ENCODE measurements around the gene LYPD6.
A peak's percentile ranks its signal among the peaks of the same experiment; 100 is the strongest.

Gene LYPD6

DNA sequence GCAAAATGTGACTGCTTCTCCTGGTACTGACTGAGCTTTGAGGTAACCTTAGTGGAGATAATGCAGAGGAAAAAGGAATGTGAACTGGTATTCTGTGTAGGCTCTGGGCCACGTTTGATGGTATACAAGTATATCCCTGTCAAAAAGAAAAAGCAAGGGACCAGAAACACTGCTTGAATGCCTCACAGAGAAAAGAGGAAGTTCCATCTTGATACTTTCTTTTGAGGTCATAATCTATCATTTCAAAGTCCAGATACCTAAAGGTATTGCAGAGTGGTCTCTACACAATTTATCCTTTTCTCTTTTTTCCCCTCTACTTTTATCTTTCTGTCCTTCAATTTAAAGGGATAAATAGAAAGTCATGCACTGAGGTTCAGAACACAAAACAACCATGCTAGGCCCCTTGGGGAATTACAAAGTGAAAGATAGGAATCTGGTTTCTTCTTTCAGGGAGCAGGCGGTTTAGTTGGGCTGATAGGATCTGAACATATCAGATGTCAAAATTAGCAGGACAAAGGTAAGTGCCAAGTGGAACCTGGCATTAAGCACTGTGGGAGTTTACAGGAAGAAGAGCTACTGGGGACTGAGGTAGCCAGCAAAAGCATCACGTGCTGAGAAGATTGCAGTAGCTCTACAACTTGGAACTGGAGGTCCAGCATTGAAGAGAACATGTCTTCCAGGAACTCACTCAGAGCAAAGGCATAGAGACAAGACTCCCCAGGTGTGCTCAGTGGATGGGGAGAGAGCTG is 121.2 kb downstream of the LYPD6 start:
- TF ChIP-seq USF1 (IDR thresholded peaks at IDR 0.05) (peak; percentile 66), TEAD4 (IDR thresholded peaks at IDR 0.05) (no peak)

- TF ChIP-seq CREB1 (IDR thresholded peaks at IDR 0.05; ENCODE audit: low read depth) (no peak), USF1 (IDR thresholded peaks at IDR 0.05) (no peak)
- TF ChIP-seq, protein P1, sequence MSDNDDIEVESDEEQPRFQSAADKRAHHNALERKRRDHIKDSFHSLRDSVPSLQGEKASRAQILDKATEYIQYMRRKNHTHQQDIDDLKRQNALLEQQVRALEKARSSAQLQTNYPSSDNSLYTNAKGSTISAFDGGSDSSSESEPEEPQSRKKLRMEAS (IDR thresholded peaks at IDR 0.05): no peak
These were observed 125.9 kb downstream of the LYPD6 start for GRCh38 chr2:149456285-149456684.

DNA sequence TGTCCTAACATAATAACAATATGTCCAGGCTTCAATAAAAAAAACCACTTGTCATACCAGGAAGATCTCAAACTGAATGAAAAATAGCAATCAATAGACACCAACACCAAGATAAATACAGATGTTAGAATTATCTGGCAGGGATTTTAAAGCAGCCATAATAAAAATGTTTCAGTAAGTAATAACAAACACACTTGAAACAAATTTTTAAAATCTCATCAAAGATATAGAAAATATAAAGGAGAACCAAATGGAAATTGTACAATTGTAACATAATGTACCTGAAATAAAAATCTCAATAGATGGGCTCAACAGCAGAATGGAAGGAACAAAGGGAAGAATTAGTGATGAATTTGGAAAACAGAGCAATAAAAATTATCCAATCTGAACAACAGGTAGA is 128.1 kb downstream of the LYPD6 start:
- TF ChIP-seq ZBTB7A (IDR thresholded peaks at IDR 0.05; ENCODE audit: low read depth) (no peak), NFIC (IDR thresholded peaks at IDR 0.05) (no peak), CEBPB (IDR thresholded peaks at IDR 0.05) (no peak), TAF1 (IDR thresholded peaks at IDR 0.05; ENCODE audit: low read depth) (no peak), USF1 (IDR thresholded peaks at IDR 0.05) (no peak), EP300 (IDR thresholded peaks at IDR 0.05; ENCODE audit: borderline replicate concordance) (no peak), FOXM1 (IDR thresholded peaks at IDR 0.05; ENCODE audit: borderline replicate concordance, low read depth) (no peak), EGR1 (IDR thresholded peaks at IDR 0.05) (no peak), YY1 (IDR thresholded peaks at IDR 0.05; ENCODE audit: low read depth) (no peak), RAD21 (IDR thresholded peaks at IDR 0.05; ENCODE audit: low read depth) (no peak), TCF12 (IDR thresholded peaks at IDR 0.05; ENCODE audit: low read depth) (no peak), TEAD4 (IDR thresholded peaks at IDR 0.05) (no peak), CREB1 (IDR thresholded peaks at IDR 0.05; ENCODE audit: low read depth) (no peak)
- TF ChIP-seq, protein P2, sequence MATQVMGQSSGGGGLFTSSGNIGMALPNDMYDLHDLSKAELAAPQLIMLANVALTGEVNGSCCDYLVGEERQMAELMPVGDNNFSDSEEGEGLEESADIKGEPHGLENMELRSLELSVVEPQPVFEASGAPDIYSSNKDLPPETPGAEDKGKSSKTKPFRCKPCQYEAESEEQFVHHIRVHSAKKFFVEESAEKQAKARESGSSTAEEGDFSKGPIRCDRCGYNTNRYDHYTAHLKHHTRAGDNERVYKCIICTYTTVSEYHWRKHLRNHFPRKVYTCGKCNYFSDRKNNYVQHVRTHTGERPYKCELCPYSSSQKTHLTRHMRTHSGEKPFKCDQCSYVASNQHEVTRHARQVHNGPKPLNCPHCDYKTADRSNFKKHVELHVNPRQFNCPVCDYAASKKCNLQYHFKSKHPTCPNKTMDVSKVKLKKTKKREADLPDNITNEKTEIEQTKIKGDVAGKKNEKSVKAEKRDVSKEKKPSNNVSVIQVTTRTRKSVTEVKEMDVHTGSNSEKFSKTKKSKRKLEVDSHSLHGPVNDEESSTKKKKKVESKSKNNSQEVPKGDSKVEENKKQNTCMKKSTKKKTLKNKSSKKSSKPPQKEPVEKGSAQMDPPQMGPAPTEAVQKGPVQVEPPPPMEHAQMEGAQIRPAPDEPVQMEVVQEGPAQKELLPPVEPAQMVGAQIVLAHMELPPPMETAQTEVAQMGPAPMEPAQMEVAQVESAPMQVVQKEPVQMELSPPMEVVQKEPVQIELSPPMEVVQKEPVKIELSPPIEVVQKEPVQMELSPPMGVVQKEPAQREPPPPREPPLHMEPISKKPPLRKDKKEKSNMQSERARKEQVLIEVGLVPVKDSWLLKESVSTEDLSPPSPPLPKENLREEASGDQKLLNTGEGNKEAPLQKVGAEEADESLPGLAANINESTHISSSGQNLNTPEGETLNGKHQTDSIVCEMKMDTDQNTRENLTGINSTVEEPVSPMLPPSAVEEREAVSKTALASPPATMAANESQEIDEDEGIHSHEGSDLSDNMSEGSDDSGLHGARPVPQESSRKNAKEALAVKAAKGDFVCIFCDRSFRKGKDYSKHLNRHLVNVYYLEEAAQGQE (IDR thresholded peaks at IDR 0.05; ENCODE audit: low read depth): no peak
- TF ChIP-seq, protein P1 (IDR thresholded peaks at IDR 0.05): no peak

GRCh38 chr2:149463328-149464002 is 133.1 kb downstream of the LYPD6 start:
- TF ChIP-seq TEAD4 (IDR thresholded peaks at IDR 0.05) (no peak), TCF12 (IDR thresholded peaks at IDR 0.05; ENCODE audit: low read depth) (no peak), NFIC (IDR thresholded peaks at IDR 0.05) (no peak), CREB1 (IDR thresholded peaks at IDR 0.05; ENCODE audit: low read depth) (no peak), CEBPB (IDR thresholded peaks at IDR 0.05) (no peak), RAD21 (IDR thresholded peaks at IDR 0.05; ENCODE audit: low read depth) (no peak), TAF1 (IDR thresholded peaks at IDR 0.05; ENCODE audit: low read depth) (no peak), ZBTB7A (IDR thresholded peaks at IDR 0.05; ENCODE audit: low read depth) (no peak), YY1 (IDR thresholded peaks at IDR 0.05; ENCODE audit: low read depth) (no peak), FOXM1 (IDR thresholded peaks at IDR 0.05; ENCODE audit: borderline replicate concordance, low read depth) (no peak), USF1 (IDR thresholded peaks at IDR 0.05) (no peak), EGR1 (IDR thresholded peaks at IDR 0.05) (no peak), EP300 (IDR thresholded peaks at IDR 0.05; ENCODE audit: borderline replicate concordance) (no peak)
- TF ChIP-seq, protein P2 (IDR thresholded peaks at IDR 0.05; ENCODE audit: low read depth): no peak
- TF ChIP-seq, protein P1 (IDR thresholded peaks at IDR 0.05): no peak

GRCh38 chr2:149464396-149464795 is 134.0 kb downstream of the LYPD6 start:
- TF ChIP-seq USF1 (IDR thresholded peaks at IDR 0.05) (no peak), EP300 (IDR thresholded peaks at IDR 0.05; ENCODE audit: borderline replicate concordance) (no peak), ZBTB7A (IDR thresholded peaks at IDR 0.05; ENCODE audit: low read depth) (no peak)

All from Ishikawa (cell line).